ENCODE results near the gene UBE2F.
"Not testable (repeated sequence)": the region's sequence is repeated elsewhere in the genome, so short reads cannot be mapped to it uniquely, and the experiment has no call there.

Gene UBE2F

DNA sequence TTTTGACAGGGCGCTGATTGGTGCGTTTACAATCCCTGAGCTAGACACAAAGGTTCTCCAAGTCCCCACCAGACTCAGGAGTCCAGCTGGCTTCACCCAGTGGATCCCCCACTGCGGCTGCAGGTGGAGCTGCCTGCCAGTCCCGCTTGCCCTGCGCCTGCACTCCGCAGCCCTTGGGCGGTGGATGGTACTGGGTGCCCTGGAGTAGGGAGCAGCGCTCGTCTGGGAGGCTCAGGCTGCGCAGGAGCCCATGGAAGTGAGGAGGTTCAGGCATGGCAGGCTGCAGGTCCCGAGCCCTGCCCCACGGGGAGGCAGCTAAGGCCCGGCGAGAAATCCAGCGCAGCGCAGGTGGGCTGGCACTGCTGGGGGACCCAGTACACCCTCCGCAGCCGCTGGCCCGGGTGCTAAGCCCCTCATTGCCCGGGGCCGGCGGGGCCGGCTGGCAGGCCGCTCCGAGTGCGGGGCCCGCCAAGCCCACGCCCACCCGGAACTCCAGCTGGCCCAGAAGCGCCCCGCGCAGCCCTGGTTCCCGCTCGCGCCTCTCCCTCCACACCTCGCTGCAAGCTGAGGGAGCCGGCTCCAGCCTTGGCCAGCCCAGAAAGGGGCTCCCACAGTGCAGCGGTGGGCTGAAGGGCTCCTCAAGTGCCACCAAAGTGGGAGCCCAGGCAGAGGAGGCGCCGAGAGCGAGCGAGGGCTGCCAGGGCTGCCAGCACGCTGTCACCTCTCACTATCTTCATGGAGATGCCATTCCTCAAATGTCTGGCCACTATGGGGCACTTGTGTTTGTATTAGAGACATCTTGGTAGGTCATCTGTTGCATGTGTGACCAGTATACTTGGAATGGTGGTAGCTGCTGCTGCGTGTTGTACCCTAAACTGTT lies 91.1 kb downstream of the UBE2F start:
- DNase-seq = not testable (repeated sequence)

- no peak for DNase-seq
Observed at GRCh38 chr2:238059505-238059904, 92.7 kb downstream of the UBE2F start.

DNA sequence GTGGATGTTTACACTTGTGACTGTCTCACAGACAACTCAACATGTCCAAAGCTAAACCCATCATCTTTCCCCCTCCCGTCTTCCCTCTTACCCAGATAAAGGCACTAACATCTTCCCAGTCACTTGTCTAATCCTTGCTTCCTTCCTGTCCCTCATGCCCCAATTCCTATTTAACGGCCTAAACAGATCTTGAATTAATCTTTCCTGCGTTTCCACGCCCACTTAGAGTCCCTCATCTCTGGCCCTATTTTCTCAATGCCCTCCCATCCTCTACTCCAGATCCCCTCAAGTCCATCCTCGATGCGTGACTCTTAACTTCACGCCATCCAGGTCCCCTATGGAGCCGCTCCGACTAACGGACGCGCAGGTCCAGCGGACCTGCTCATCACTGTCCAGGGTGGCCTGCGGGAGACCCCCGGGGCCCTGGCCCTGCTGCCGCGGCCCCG lies 93.3 kb downstream of the UBE2F start:
- no peak for DNase-seq

DNA sequence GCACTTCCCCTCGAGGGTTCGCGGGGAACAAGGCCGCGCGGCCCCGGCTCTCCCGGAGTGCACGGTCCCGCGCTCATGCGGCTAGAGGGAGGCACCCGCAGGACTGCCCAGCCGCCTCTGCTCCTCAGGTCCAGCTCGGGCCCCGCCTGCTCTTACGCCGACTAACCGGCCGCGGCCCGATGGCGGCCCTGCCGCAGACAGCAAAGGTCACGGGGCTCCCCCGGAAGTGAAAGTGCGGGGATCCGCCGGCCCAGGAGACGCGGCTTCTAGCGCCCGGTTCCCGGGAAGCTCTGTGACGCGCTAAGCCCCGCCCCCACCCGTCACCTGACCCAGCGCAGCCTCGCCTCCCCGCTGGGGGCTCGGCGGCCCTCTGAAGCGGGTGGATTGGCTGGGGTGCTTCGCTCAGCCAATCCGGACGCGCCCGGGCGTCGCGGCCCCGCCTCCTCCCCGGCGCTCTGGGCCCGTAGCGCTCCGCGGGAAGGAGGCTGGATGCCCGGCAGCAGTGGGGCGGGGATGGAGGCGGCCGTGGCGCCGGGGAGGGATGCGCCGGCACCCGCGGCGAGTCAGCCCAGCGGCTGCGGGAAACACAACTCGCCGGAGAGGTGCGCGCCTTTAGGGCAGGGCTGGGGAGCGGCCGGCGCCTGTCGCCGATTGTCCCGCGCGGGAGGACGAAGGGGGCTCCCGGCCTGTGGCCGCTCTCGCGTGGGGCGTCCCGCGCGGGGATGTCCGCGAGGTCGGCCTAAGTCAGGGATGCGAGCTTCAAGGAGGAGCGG lies 93.9 kb downstream of the UBE2F start, which contains the start of gene SCLY:
TSS of gene SCLY (plus strand) at position 460 of the 773 bp plus-strand sequence. CDS start at position 514, 54 bp downstream.
- DNase-seq = peak; percentile 97

- DNase-seq = peak; percentile 54
Observed at GRCh38 chr2:238061315-238062202, 94.7 kb downstream of the UBE2F start.

- DNase-seq = no peak
Observed at GRCh38 chr2:238063414-238064189, 96.8 kb downstream of the UBE2F start.

DNA sequence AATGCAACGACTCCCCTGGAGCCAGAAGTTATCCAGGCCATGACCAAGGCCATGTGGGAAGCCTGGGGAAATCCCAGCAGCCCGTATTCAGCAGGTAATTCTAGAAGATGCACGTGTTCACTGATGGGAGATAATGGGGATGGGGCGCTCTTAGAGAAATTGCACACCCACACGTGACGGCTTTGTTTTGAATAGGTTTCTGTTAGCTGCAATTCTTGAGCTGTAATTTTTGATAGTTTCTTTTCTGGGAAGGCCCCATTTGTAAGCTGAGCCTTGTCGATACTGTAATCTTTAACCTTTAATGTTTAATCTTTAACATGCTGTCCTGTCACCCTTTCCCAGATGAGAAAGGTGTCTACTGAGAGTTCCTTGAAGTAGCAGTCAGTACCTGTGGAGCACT lies 97.6 kb downstream of the UBE2F start:
- no peak for DNase-seq

GRCh38 chr2:238065071-238065846 lies 98.4 kb downstream of the UBE2F start:
- no peak for DNase-seq

DNA sequence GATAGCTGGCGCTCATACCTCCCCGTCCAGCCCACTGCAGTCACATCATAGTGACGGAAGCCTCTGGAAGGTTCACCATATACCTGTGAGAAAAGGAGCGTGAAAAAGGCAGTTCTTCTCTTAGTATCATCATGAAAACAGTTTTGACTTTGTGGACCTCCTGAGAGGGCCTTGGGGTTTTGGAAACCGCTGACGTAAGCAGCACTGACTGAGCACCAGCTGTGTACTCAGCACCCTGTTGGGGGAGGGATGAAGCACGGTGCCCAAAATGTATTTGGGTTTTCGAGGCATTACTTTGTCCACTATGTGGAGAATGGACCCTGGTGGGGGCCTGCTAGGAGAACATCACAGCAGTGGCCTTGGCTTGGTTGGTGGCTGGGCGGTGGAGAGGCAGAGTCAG lies 99.4 kb downstream of the UBE2F start:
- no peak for DNase-seq

DNA sequence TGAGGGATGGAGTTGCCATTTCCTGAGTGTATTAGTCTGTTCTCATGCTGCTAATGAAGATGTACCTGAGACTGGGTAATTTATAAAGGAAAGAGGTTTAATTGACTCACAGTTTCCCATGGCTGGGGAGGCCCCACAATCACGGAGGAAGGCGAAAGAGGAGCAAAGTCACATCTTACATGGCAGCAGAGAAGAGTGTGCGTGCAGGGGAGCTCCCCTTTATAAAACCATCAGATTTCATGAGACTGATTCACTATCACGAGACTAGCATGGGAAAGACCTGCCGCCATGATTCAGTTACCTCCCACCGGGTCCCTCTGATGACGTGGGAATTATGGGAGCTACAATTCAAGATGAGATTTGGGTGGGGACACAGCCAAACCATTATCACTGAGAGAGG lies 99.9 kb downstream of the UBE2F start:
- peak; percentile 64 for DNase-seq

DNA sequence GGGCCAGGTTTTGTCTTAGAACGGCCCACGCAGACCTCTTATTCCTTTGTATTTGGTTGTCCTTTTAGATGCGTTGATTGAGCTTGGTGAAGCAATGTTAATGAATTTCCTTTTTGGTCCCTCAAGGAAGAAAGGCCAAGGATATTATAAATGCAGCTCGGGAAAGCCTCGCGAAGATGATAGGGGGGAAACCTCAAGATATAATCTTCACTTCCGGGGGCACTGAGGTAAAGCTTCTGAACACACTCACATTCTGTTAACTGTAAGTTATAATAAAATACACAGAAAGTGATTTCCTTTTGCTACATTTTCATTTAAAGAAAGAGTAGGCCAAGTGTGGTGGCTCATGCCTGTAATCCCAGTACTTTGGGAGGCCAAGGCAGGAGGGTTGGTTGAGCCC lies 101.1 kb downstream of the UBE2F start:
- DNase-seq = no peak

DNA sequence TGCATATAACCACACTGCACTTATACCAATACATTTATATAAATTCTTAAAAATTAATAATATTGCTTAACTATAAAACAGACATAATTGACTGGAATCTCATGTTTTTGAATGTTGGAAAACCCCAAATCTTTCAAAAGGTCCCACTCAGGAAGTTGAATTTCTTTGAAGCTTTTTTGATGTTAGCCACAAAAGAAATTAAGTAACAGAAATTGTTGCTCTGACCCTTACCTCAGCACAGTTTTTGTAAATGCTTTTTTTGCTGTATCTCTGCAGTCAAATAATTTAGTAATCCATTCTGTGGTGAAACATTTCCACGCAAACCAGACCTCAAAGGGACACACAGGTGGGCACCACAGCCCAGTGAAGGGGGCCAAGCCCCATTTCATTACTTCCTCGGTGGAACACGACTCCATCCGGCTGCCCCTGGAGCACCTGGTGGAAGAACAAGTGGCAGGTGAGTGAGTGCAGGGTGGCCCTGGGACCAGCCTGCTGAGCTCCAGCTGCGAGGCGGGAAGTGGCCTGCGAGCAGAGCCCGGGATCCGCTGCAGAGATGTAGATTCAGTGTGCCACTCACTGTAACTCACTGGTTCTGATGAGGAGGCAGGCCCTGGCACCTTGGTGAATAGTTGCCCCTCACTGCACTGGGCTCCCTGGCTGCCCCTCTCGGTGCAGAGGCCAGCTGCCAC lies 102.4 kb downstream of the UBE2F start:
- DNase-seq = no peak

- no peak for DNase-seq
Observed at GRCh38 chr2:238069877-238070276, 103.1 kb downstream of the UBE2F start.

GRCh38 chr2:238075397-238075796 lies 108.6 kb downstream of the UBE2F start:
- DNase-seq = no peak

GRCh38 chr2:238077292-238077691 lies 110.5 kb downstream of the UBE2F start:
- DNase-seq = no peak

GRCh38 chr2:238079874-238080327 lies 113.1 kb downstream of the UBE2F start:
- no peak for DNase-seq

DNA sequence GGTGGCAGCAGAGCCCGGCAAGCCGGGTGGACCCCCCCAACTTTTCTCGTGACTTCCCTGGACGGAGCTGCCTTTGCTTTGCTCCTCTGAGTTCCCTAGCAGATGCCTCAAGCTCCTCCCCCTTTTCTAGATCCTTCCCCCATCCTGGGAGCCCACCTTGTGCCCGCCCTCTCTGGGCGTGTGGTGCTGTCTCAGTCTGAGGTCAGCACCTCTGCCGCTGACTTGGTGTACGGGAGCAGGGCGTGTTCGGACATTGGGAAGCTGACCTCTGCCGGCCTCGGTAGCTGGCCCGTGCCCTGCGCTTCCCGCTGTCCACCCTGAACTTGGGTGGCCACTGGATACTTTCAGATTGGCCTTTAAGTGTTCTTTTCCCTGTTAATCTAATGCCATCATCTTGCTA lies 113.7 kb downstream of the UBE2F start:
- DNase-seq = no peak

DNA sequence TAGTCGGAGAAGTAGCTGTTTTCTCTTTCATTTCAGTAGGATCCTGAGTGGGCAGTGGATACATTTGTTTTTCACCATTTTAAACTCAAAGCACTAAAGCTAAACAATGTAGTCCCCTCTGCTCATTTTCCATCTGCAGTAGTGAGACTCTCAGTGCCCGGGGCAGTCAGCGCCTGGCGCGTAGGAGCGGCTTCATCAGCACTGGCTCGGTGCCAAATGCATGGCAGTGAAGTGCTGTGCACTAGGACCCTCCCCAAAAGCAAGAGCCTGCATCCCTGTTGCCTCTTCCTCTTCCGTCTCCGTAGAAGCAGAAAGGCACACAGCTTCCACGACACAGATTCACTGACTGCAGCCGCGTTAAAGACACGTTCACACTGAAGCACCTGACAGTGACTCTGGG lies 114.3 kb downstream of the UBE2F start:
- no peak for DNase-seq

GRCh38 chr2:238081561-238081960 lies 114.7 kb downstream of the UBE2F start:
- no peak for DNase-seq

DNA sequence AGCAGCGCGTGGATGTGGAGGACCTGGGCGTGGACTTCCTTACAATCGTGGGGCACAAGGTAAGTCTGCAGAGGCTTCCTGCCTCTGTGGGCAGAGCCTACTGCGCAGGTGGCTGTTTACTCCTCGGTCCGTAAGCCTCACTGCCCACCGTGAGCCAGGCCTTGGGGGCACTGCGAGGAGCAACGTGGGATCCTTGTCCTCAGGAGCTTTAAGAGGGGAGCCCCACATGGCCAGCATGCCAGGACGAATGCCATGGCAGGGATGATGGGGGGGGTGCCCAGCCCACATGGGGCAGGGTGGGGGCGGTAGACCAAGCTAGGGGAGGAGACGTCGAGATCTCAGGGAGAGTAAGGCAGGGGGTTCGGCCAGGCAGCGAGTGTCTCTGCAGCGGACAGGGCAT lies 115.3 kb downstream of the UBE2F start:
- DNase-seq = no peak

DNA sequence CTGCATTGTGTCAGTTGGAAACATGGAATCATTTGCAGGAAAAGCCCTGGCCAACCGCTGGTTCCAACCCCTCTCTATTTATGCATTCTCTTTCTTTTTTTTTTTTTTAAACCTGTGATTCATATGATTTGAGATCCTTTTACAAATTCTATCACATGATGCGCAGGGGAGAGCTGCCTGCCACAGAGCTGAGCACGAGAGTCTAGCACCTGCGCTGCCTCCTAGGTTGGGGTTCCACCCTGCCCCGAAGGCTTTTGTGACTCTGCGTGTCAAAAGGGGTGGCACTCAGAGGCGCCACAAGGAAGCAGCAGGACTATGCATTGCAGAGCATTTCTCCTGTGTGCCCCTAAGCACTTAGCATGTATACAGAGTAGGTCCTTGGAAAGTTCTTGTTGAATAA lies 116.0 kb downstream of the UBE2F start:
- no peak for DNase-seq

All from activated CD4-positive, alpha-beta T cell treated with anti-CD3 and anti-CD28 coated beads for 48 hours (primary cell).